C4-2B (cell line): ENCODE data around the gene SLC2A13.

Experiments used
- CTCF ChIP-seq: fragments of 450-650 bp; conservative IDR thresholded peaks from 2 replicates; pipeline ENCODE4 v1.5.1; 2017; ENCODE audit warnings: mild to moderate bottlenecking
- ZFX ChIP-seq: fragments of 450-650 bp; IDR thresholded peaks from 2 replicates; pipeline ENCODE4 v1.6.1; 2017

- peak; percentile 39 for TF ChIP-seq CTCF
- no peak for TF ChIP-seq ZFX
Measured at GRCh38 chr12:39803151-39803550, 302.7 kb downstream of the SLC2A13 start.
